ENCODE results near the gene KIF13A.

- TF ChIP-seq, protein P1, sequence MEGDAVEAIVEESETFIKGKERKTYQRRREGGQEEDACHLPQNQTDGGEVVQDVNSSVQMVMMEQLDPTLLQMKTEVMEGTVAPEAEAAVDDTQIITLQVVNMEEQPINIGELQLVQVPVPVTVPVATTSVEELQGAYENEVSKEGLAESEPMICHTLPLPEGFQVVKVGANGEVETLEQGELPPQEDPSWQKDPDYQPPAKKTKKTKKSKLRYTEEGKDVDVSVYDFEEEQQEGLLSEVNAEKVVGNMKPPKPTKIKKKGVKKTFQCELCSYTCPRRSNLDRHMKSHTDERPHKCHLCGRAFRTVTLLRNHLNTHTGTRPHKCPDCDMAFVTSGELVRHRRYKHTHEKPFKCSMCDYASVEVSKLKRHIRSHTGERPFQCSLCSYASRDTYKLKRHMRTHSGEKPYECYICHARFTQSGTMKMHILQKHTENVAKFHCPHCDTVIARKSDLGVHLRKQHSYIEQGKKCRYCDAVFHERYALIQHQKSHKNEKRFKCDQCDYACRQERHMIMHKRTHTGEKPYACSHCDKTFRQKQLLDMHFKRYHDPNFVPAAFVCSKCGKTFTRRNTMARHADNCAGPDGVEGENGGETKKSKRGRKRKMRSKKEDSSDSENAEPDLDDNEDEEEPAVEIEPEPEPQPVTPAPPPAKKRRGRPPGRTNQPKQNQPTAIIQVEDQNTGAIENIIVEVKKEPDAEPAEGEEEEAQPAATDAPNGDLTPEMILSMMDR (IDR thresholded peaks at IDR 0.05), result no peak
- TF ChIP-seq ZFX (IDR thresholded peaks at IDR 0.05; ENCODE audit: borderline replicate concordance), result no peak
These were observed 274.9 kb downstream of the KIF13A start for GRCh38 chr6:17712576-17712975.

All from 22Rv1 (cell line).